MCF 10A (cell line): ENCODE results near the gene RANBP3L. TPM values are rescaled to one million over a fixed set of nuclear protein-coding genes. Genes with fewer than 3 reads are reported as not detected.

Experiments used
- BruUV-seq: library from RNA; stranded (reverse); fragments of 400-500 nt; replicated peaks from 2 replicates; lab custom pipeline; 2021; lab: Mats Ljungman, UMichigan
- CTCF ChIA-PET: fragments of 300-600 bp; sonication (Branson Sonifier 250); formaldehyde crosslinking; extraction: SDS; loops from one replicate; lab custom pipeline; 2021; ENCODE audit warnings: antibody characterized with exemption, inconsistent platforms; lab: Yijun Ruan, JAX
- POLR2A ChIA-PET: fragments of 300-600, 350-650 bp; sonication (Branson Sonifier 250); formaldehyde crosslinking; extraction: SDS; loops from one replicate; lab custom pipeline; 2020; ENCODE audit warnings: antibody characterized with exemption, inconsistent platforms; lab: Yijun Ruan, JAX
- DNase-seq: peaks from one replicate; pipeline ENCODE4 v3.0.0-alpha.2; 2018; ENCODE audit not compliant: unreplicated experiment
- H3K27ac Mint-ChIP-seq: one replicate; pipeline ENCODE4 v1.8.0; 2022; ENCODE audit warnings: mild to moderate bottlenecking, low read depth, mixed read lengths; ENCODE audit not compliant: unreplicated experiment
- H3K27me3 Mint-ChIP-seq: one replicate; pipeline ENCODE4 v1.8.0; 2022; ENCODE audit warnings: mixed read lengths; ENCODE audit not compliant: insufficient read depth, unreplicated experiment
- H3K36me3 Mint-ChIP-seq: one replicate; pipeline ENCODE4 v1.8.0; 2022; ENCODE audit warnings: mild to moderate bottlenecking, moderate library complexity, mixed read lengths; ENCODE audit not compliant: insufficient read depth, unreplicated experiment
- H3K4me1 Mint-ChIP-seq: one replicate; pipeline ENCODE4 v1.8.0; 2022; ENCODE audit warnings: mixed read lengths; ENCODE audit not compliant: insufficient read depth, unreplicated experiment
- H3K4me3 Mint-ChIP-seq: one replicate; pipeline ENCODE4 v1.8.0; 2022; ENCODE audit warnings: mild to moderate bottlenecking, moderate library complexity, mixed read lengths; ENCODE audit not compliant: unreplicated experiment
- H3K9me3 Mint-ChIP-seq: one replicate; pipeline ENCODE4 v1.8.0; 2022; ENCODE audit warnings: mixed read lengths; ENCODE audit not compliant: unreplicated experiment
- intact Hi-C: fragments of 100-400 bp; cut with micrococcal nuclease; formaldehyde crosslinking; loops from 2 replicates; pipeline ENCODE4 v1.14.1; 2022
- total RNA-seq: library from RNA; stranded (reverse); gene quantifications from 2 replicates; pipeline ENCODE4 v1.2.3, GENCODE V29; 2022
- TF ChIP-seq, protein P1 (sequence below): fragments of 200-600 bp; IDR thresholded peaks from one replicate; pipeline ENCODE4 v1.8.0; 2022; ENCODE audit warnings: antibody characterized with exemption, mild to moderate bottlenecking; ENCODE audit not compliant: unreplicated experiment

RANBP3L gene
- total RNA-seq, 1 experiment from 2014 or later, result not detected

DNA sequence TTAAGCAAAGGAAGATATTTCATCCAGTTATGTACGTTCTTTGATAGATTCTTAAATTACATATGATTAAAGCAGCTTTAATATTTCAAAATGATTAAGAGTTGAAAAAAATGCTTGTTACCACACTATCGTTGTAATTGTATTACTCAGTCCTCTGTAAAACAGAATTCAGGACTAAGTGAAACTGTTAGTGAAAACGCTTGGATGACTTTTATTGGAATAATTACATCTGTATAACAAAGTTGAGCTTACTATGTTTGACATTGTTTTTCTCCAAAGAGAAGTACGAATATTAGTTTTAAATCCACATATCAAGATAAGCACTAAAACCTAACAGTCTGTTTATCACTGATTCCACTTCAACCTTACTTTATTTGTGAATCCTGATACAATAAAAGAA, 51.3 kb downstream of the RANBP3L start:
- no TSS peak for BruUV-seq
- no peak for DNase-seq
- H3K4me1 Mint-ChIP-seq, result no peaks in the 10 kb centered on the region
- H3K4me3 Mint-ChIP-seq, result no peak overlapping the region
- H3K27ac Mint-ChIP-seq, result no peak overlapping the region
- intact Hi-C loops, result no loop called here
- ChIA-PET POLR2A (interaction anchor here (2.4 kb wide), 1 partner anchor 9 kb away, joined by 9 read pairs; the partner anchor contains the start of gene NADK2), CTCF (interaction anchor here (2.3 to 3.6 kb wide), 2 partner anchors 15 to 55 kb away, joined by 8 to 16 read pairs; no protein-coding TSS in a partner anchor)
- H3K36me3 Mint-ChIP-seq, result no peaks in the 10 kb centered on the region
- TF ChIP-seq, protein P1, sequence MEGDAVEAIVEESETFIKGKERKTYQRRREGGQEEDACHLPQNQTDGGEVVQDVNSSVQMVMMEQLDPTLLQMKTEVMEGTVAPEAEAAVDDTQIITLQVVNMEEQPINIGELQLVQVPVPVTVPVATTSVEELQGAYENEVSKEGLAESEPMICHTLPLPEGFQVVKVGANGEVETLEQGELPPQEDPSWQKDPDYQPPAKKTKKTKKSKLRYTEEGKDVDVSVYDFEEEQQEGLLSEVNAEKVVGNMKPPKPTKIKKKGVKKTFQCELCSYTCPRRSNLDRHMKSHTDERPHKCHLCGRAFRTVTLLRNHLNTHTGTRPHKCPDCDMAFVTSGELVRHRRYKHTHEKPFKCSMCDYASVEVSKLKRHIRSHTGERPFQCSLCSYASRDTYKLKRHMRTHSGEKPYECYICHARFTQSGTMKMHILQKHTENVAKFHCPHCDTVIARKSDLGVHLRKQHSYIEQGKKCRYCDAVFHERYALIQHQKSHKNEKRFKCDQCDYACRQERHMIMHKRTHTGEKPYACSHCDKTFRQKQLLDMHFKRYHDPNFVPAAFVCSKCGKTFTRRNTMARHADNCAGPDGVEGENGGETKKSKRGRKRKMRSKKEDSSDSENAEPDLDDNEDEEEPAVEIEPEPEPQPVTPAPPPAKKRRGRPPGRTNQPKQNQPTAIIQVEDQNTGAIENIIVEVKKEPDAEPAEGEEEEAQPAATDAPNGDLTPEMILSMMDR, result no peak
- H3K9me3 Mint-ChIP-seq, result no peaks in the 10 kb centered on the region
- H3K27me3 Mint-ChIP-seq, result no peaks in the 10 kb centered on the region

DNA sequence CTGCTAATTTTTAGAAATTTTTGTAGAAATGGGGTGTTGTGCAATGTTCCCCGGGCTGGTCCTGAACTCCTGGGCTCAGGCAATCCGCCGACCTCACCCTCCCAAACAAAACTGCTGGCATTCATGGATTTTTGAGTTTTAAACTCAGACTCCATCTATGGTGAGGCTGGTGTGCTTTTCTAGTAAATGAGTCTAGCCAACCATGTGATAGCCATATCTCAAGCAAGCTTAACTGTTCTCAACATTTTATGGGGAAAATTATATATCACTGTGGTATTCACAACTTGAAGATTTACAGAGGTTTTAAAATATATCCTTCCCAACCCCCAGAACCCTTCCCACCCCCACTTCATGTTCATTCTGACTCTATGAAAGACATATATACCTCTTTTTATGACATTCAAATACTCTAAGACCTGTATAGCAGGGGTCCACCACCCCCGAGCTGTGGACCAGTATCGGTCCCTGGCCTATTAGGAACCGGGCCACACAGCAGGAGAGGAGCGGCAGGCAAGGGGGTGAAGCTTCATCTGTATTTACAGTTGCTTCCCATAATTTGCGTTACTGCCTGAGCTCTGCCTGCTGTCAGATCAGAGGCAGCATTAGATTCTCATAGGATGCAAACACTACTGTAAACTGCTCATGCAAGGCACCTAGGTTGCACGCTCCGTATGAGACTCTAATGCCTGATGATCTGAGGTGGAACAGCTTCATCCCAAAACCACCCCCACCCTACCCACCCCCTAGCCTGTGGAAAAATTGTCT, 55.5 kb downstream of the RANBP3L start:
- H3K36me3 Mint-ChIP-seq, result no peaks in the 10 kb centered on the region
- H3K4me3 Mint-ChIP-seq, result no peak overlapping the region
- BruUV-seq, result no TSS peak
- intact Hi-C loops, result no loop called here
- no peaks in the 10 kb centered on the region for H3K27me3 Mint-ChIP-seq
- no peak overlapping the region for H3K27ac Mint-ChIP-seq
- POLR2A ChIA-PET, result no interaction called here
- TF ChIP-seq, protein P1, result no peak
- DNase-seq, result no peak
- CTCF ChIA-PET, result interaction anchor here (0.6 to 1.2 kb wide), 4 partner anchors 36 to 447 kb away, joined by 3 to 4 read pairs (median 3); no protein-coding TSS in a partner anchor
- H3K9me3 Mint-ChIP-seq, result no peaks in the 10 kb centered on the region
- H3K4me1 Mint-ChIP-seq, result peaks cover 12% of the 10 kb centered on the region

DNA sequence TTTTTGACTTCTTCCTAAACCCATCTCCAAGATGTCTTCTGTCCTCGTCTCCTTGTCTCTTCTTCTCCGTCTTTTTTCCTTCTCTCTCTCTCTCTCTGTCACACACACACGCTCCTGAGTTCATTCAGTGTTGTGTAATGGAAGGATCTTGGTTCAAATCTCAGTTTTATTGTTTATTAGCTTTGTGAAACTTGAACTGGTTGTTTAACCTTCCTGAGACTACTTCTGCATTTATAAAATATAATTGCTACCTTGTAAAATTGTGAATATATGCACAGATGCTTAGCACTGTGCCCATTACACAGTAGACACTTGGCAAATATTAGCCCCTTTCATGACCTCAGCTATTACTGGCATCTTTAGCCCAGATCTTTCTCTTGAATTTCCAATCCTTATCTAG, 57.6 kb downstream of the RANBP3L start:
- TF ChIP-seq, protein P1, result no peak
- H3K27ac Mint-ChIP-seq, result no peak overlapping the region
- CTCF ChIA-PET, result interaction anchor here (0.7 to 1.5 kb wide), 6 partner anchors 22 to 448 kb away, joined by 3 to 4 read pairs (median 4); no protein-coding TSS in a partner anchor

DNA sequence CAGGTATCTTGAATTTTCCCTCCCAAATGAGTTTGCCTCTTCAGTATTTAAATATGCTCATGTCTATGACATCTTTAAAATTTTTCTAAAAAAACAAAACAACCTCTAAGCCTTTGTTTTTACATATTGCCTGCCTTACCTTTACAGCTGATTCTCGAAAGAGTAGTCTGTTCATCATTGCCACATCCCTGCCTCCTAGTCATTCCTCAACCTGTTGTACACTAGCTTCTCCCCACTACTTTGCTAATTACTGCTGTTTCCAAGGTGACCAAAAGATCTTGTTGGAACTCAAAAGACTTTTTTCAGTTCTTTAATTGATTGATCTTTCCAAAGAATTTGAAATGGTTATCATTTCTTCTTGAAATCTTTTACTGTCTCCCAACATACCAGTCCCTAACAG, 58.0 kb downstream of the RANBP3L start:
- ChIA-PET POLR2A (interaction anchor here (0.6 to 1.3 kb wide), 4 partner anchors 22 to 90 kb away, joined by 3 to 4 read pairs (median 3); no protein-coding TSS in a partner anchor), CTCF (interaction anchor here (0.7 to 1.5 kb wide), 5 partner anchors 22 to 449 kb away, joined by 3 to 5 read pairs (median 4); no protein-coding TSS in a partner anchor)
- intact Hi-C loops, result loop anchor here (5.0 kb wide), 1 partner anchor 66 kb away; no protein-coding TSS in a partner anchor
- Mint-ChIP-seq H3K9me3 (no peaks in the 10 kb centered on the region), H3K4me3 (peak overlapping the region; percentile 35), H3K36me3 (no peaks in the 10 kb centered on the region), H3K4me1 (peaks cover 28% of the 10 kb centered on the region), H3K27me3 (no peaks in the 10 kb centered on the region), H3K27ac (no peak overlapping the region)
- DNase-seq, result no peak
- no TSS peak for BruUV-seq
- TF ChIP-seq, protein P1, result no peak

More for the DNA sequence above, 57.6 kb downstream of the RANBP3L start:
- POLR2A ChIA-PET, result interaction anchor here (0.6 to 1.5 kb wide), 4 partner anchors 30 to 175 kb away, joined by 3 read pairs; no protein-coding TSS in a partner anchor
- BruUV-seq, result no TSS peak
- no peaks in the 10 kb centered on the region for H3K27me3 Mint-ChIP-seq
- peak overlapping the region; percentile 35 for H3K4me3 Mint-ChIP-seq
- H3K9me3 Mint-ChIP-seq, result no peaks in the 10 kb centered on the region
- DNase-seq, result no peak
- no peaks in the 10 kb centered on the region for H3K36me3 Mint-ChIP-seq
- intact Hi-C loops, result loop anchor here (5.0 kb wide), 1 partner anchor 67 kb away; no protein-coding TSS in a partner anchor
- peaks cover 24% of the 10 kb centered on the region for H3K4me1 Mint-ChIP-seq
